Left ventricle myocardium inferior (tissue), 1 donor: ENCODE measurements around the gene MAST2. TPM values are rescaled to one million over a fixed set of nuclear protein-coding genes. Genes with fewer than 3 reads are reported as not detected.

Experiments used
- DNase-seq: peaks from one replicate; pipeline ENCODE4 v3.0.0-alpha.2; 2020
- H3K27ac ChIP-seq: fragments of 200-600 bp; replicated peaks from 2 replicates; pipeline ENCODE4 v1.8.0; 2021
- H3K27me3 ChIP-seq: fragments of 200-600 bp; 2 replicates; pipeline ENCODE4 v1.8.0; 2021; ENCODE audit warnings: low read depth
- H3K36me3 ChIP-seq: fragments of 200-600 bp; 2 replicates; pipeline ENCODE4 v1.8.0; 2021
- H3K4me1 ChIP-seq: fragments of 200-600 bp; 2 replicates; pipeline ENCODE4 v1.8.0; 2021
- H3K4me3 ChIP-seq: fragments of 200-600 bp; 2 replicates; pipeline ENCODE4 v1.8.0; 2021; ENCODE audit warnings: mild to moderate bottlenecking, moderate library complexity
- H3K9me3 ChIP-seq: fragments of 200-600 bp; replicated peaks from 2 replicates; pipeline ENCODE4 v1.8.0; 2021
- intact Hi-C: fragments of 100-400 bp; cut with micrococcal nuclease; formaldehyde crosslinking; loops from one replicate; pipeline ENCODE4 v1.11.0; 2022
- total RNA-seq: library from RNA; stranded (reverse); fragmentation: NEBNext Ultra II Directional; extraction: Animal tissue kit (Norgen Biotek cat#: 25700); gene quantifications from one replicate; pipeline ENCODE4 v1.2.1, GENCODE V29; 2021
- TF ChIP-seq, protein P1 (sequence below): fragments of 200-600 bp; IDR thresholded peaks from 2 replicates; pipeline ENCODE4 v1.8.0; 2021; ENCODE audit warnings: antibody characterized with exemption, mild to moderate bottlenecking, borderline replicate concordance
- donor health status: DM: no; HTN: yes; CAD: no; lungs with severe emphysema.

The MAST2 gene
- total RNA-seq, 1 donor from 2014 or later = 104 TPM

DNA sequence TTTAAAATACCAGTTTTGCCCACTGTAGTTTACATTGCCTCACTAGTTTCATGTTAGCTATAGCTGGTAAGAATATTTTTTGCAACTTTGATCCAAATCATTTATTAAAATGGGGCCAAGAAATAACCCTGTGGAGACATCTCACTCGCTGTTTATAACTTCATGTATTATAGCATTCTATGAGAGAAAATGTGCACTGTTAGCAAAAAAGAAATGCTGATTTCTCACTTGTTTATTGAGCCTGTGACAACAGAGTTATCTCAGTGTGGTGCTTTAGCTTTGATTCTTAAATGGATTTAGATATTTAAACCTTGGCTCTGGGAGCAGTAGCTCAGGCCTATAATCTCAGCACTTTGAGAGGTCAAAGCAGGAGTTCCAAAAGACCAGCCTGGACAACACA, 201.1 kb downstream of the MAST2 start:
- intact Hi-C loops = no loop called here
- no peak overlapping the region for H3K27ac ChIP-seq
- H3K27me3 ChIP-seq = no peaks in the 10 kb centered on the region
- TF ChIP-seq, protein P1, sequence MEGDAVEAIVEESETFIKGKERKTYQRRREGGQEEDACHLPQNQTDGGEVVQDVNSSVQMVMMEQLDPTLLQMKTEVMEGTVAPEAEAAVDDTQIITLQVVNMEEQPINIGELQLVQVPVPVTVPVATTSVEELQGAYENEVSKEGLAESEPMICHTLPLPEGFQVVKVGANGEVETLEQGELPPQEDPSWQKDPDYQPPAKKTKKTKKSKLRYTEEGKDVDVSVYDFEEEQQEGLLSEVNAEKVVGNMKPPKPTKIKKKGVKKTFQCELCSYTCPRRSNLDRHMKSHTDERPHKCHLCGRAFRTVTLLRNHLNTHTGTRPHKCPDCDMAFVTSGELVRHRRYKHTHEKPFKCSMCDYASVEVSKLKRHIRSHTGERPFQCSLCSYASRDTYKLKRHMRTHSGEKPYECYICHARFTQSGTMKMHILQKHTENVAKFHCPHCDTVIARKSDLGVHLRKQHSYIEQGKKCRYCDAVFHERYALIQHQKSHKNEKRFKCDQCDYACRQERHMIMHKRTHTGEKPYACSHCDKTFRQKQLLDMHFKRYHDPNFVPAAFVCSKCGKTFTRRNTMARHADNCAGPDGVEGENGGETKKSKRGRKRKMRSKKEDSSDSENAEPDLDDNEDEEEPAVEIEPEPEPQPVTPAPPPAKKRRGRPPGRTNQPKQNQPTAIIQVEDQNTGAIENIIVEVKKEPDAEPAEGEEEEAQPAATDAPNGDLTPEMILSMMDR = no peak
- H3K36me3 ChIP-seq = peaks cover 68% of the 10 kb centered on the region
- H3K4me1 ChIP-seq = peaks cover 50% of the 10 kb centered on the region
- no peak overlapping the region for H3K4me3 ChIP-seq
- no peak for DNase-seq
- no peaks in the 10 kb centered on the region for H3K9me3 ChIP-seq

DNA sequence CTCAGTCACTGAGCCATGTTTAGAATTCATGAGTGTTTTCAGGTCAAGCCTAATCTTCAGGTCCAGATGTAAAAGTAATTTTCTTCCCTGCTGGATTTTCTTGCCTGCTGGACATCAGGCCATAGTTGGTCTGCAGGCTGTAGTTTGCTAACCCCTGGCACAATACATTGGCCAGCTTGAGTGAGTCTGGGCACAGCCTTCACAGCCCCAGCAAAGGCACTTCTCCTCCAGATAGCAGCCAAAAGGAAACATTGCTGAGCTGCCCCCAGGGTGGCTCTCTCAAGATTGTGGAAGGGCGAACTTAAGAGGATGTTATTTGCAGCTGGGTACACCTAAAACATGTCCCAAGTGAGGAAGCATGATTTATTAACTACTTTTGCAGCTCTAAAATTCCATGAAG, 202.2 kb downstream of the MAST2 start:
- peaks cover 69% of the 10 kb centered on the region for H3K36me3 ChIP-seq

DNA sequence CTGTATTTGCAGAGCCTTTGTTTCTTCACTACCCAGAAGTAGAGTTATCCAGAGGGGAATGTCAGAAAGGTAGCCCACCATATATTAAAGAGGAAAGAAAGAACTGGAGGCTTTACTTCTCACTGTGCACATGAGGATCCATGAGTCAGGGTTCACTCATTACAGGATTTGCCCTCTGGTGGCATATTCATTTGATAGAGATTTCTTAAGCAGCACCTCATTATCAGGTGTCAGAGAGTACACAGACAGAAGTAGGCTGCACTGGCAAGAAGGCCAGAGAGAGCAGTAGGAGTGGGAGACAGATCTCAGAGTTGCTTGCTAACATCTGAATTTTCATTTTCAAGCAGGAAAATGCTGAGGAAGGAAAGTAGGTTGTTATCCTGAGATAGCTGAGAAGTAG, 205.2 kb downstream of the MAST2 start:
- intact Hi-C loops = no loop called here
- Histone ChIP-seq H3K9me3 (no peaks in the 10 kb centered on the region), H3K27me3 (no peaks in the 10 kb centered on the region), H3K4me1 (peaks cover 61% of the 10 kb centered on the region), H3K4me3 (no peak overlapping the region), H3K36me3 (peaks cover 81% of the 10 kb centered on the region), H3K27ac (peak overlapping the region; percentile 39)
- TF ChIP-seq, protein P1 = no peak
- DNase-seq = no peak

More for the DNA sequence above, 202.2 kb downstream of the MAST2 start:
- no peak for DNase-seq
- Histone ChIP-seq H3K4me1 (peaks cover 53% of the 10 kb centered on the region), H3K4me3 (no peak overlapping the region), H3K9me3 (no peaks in the 10 kb centered on the region), H3K27ac (peak overlapping the region; percentile 1), H3K27me3 (no peaks in the 10 kb centered on the region)
- TF ChIP-seq, protein P1 = no peak
- intact Hi-C loops = no loop called here

DNA sequence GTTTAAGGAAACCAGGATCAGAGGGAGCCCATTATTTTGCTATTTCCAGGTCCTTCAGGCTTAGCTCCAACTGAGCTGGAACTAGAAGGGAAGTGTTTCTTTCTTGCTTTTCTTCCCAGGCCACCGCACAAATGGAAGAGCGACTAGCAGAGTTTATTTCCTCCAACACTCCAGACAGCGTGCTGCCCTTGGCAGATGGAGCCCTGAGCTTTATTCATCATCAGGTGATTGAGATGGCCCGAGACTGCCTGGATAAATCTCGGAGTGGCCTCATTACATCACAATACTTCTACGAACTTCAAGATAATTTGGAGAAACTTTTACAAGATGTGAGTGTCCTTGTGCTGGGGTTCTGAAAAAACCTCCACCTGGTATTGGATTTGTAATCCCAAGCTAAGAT, 207.2 kb downstream of the MAST2 start:
- Histone ChIP-seq H3K27me3 (no peaks in the 10 kb centered on the region), H3K4me1 (peaks cover 49% of the 10 kb centered on the region), H3K36me3 (peaks cover 78% of the 10 kb centered on the region), H3K27ac (no peak overlapping the region), H3K4me3 (no peak overlapping the region), H3K9me3 (no peaks in the 10 kb centered on the region)
- TF ChIP-seq, protein P1 = no peak
- no peak for DNase-seq
- intact Hi-C loops = no loop called here

DNA sequence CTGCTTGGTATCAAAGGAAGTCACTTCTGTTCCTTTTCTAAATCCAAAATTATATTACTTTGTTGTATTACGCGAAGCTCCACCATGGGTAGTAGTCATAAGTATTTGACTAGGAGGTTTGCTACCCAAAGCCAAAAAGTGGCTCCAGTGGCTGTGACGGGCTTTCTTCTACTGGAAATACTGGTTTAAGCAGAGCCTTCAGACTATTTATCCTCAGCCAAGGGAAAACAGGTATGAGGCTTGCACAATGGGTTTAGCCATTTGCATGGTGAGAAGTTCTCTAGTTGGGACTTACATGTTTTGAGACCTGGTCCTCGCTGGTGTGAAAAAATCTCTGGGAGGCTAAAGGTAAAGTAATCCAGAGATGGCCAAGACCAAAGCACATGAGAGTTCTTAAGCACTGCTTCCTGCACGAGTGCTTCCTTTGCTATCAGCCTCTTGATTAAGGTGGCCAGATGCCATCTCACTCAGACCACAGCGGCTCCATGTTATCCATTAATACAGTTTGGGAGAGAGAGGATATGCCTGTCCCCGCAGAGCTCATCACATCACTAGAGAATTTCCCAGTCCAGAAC, 207.8 kb downstream of the MAST2 start:
- no peaks in the 10 kb centered on the region for H3K27me3 ChIP-seq
- H3K9me3 ChIP-seq = no peaks in the 10 kb centered on the region
- DNase-seq = no peak
- TF ChIP-seq, protein P1 = no peak
- H3K4me1 ChIP-seq = peaks cover 43% of the 10 kb centered on the region
- intact Hi-C loops = no loop called here
- peaks cover 76% of the 10 kb centered on the region for H3K36me3 ChIP-seq
- H3K4me3 ChIP-seq = no peak overlapping the region
- no peak overlapping the region for H3K27ac ChIP-seq
